ENCODE measurements around the gene KIF14. TPM values are rescaled to one million over a fixed set of nuclear protein-coding genes. Genes with fewer than 3 reads are reported as not detected.

KIF14 gene
- total and polyA plus RNA-seq, 2 experiments from 2014 or later = 2.2 to 5.1 TPM

- H3K4me1 ChIP-seq (ENCODE audit: insufficient read depth) = peaks cover 26% of the 10 kb centered on the region
- H3F3A ChIP-seq (ENCODE audit: insufficient read depth) = peaks cover 14% of the 10 kb centered on the region; the same call in 1 of the 2 replicates
- no peaks in the 10 kb centered on the region for H4K20me1 ChIP-seq (ENCODE audit: insufficient read depth)
- TF ChIP-seq EZH2phosphoT487 (IDR thresholded peaks at IDR 0.05; ENCODE audit: insufficient read depth, low read depth) (no peak), EZH2 (IDR thresholded peaks at IDR 0.05; ENCODE audit: insufficient read depth, poor library complexity, severe bottlenecking) (no peak)
- H3K27ac ChIP-seq = peak overlapping the region; percentile 99
- in situ Hi-C loops (cut with MboI) = no loop called here
- peak overlapping the region; percentile 98 for H3K4me2 ChIP-seq (ENCODE audit: unreplicated experiment)
- H3K9ac ChIP-seq = peak overlapping the region; percentile 99
- peak overlapping the region; percentile 79 for H2AFZ ChIP-seq
- peaks cover 60% of the 10 kb centered on the region for H3K79me2 ChIP-seq (ENCODE audit: insufficient read depth)
- no peaks in the 10 kb centered on the region for H3K9me3 ChIP-seq (ENCODE audit: low read depth)
- H3K9me2 ChIP-seq (ENCODE audit: insufficient read depth) = no peaks in the 10 kb centered on the region
- WGBS, 2 experiments (ENCODE audit: low coverage in 1 of 2, low lambda C conversion rate in 2 of 2, missing lambda C conversion rate in 2 of 2) = 28 to 29% methylated on average over 7 of the region's 7 CpGs
- H3K36me3 ChIP-seq (ENCODE audit: low read depth) = no peaks in the 10 kb centered on the region
- peak overlapping the region; percentile 84 for H3K4me3 ChIP-seq
- no peak for DNase-seq
- no peaks in the 10 kb centered on the region for H3K27me3 ChIP-seq (replicated peaks; ENCODE audit: insufficient read depth)
Observed at GRCh38 chr1:200668514-200669313, 48.2 kb upstream of the KIF14 start.

GRCh38 chr1:200666309-200666708 is 45.8 kb upstream of the KIF14 start:
- Histone ChIP-seq H3K4me3 (no peak overlapping the region), H3K9me3 (ENCODE audit: low read depth) (no peaks in the 10 kb centered on the region), H3K9me2 (ENCODE audit: insufficient read depth) (no peaks in the 10 kb centered on the region), H3K4me1 (ENCODE audit: insufficient read depth) (peaks cover 25% of the 10 kb centered on the region), H3K79me2 (ENCODE audit: insufficient read depth) (peaks cover 69% of the 10 kb centered on the region), H3K27ac (no peak overlapping the region), H2AFZ (no peak overlapping the region), H3K4me2 (ENCODE audit: unreplicated experiment) (no peak overlapping the region), H3F3A (ENCODE audit: insufficient read depth) (peaks cover 14% of the 10 kb centered on the region; the same call in 1 of the 2 replicates), H3K36me3 (ENCODE audit: low read depth) (peaks cover 3% of the 10 kb centered on the region; the same call in 1 of the 2 replicates), H3K27me3 (replicated peaks; ENCODE audit: insufficient read depth) (no peaks in the 10 kb centered on the region), H3K9ac (no peak overlapping the region), H4K20me1 (ENCODE audit: insufficient read depth) (no peaks in the 10 kb centered on the region)
- TF ChIP-seq EZH2 (IDR thresholded peaks at IDR 0.05; ENCODE audit: insufficient read depth, poor library complexity, severe bottlenecking) (no peak), EZH2phosphoT487 (IDR thresholded peaks at IDR 0.05; ENCODE audit: insufficient read depth, low read depth) (no peak)
- in situ Hi-C loops (cut with MboI) = no loop called here
- WGBS, 2 experiments (ENCODE audit: low coverage in 1 of 2, low lambda C conversion rate in 2 of 2, missing lambda C conversion rate in 2 of 2) = 82 to 83% methylated on average over 8 of the region's 8 CpGs
- no peak for DNase-seq

GRCh38 chr1:200665861-200666260 is 45.3 kb upstream of the KIF14 start:
- Histone ChIP-seq H3K9ac (no peak overlapping the region), H3F3A (ENCODE audit: insufficient read depth) (peaks cover 13% of the 10 kb centered on the region; the same call in 1 of the 2 replicates), H3K4me2 (ENCODE audit: unreplicated experiment) (no peak overlapping the region), H3K27ac (no peak overlapping the region), H3K4me3 (no peak overlapping the region), H3K79me2 (ENCODE audit: insufficient read depth) (peaks cover 65% of the 10 kb centered on the region), H3K36me3 (ENCODE audit: low read depth) (peaks cover 3% of the 10 kb centered on the region; the same call in 1 of the 2 replicates), H3K9me2 (ENCODE audit: insufficient read depth) (no peaks in the 10 kb centered on the region), H3K9me3 (ENCODE audit: low read depth) (no peaks in the 10 kb centered on the region), H4K20me1 (ENCODE audit: insufficient read depth) (no peaks in the 10 kb centered on the region), H3K27me3 (replicated peaks; ENCODE audit: insufficient read depth) (no peaks in the 10 kb centered on the region), H3K4me1 (ENCODE audit: insufficient read depth) (peaks cover 20% of the 10 kb centered on the region), H2AFZ (no peak overlapping the region)
- 34 to 49% methylated on average over 2 of the region's 2 CpGs for WGBS, 2 experiments (ENCODE audit: low coverage in 1 of 2, low lambda C conversion rate in 2 of 2, missing lambda C conversion rate in 2 of 2)
- in situ Hi-C loops (cut with MboI) = no loop called here
- TF ChIP-seq EZH2phosphoT487 (IDR thresholded peaks at IDR 0.05; ENCODE audit: insufficient read depth, low read depth) = no peak
- TF ChIP-seq EZH2 (IDR thresholded peaks at IDR 0.05; ENCODE audit: insufficient read depth, poor library complexity, severe bottlenecking) = no peak
- DNase-seq = no peak

- Histone ChIP-seq H3K36me3 (ENCODE audit: low read depth) (peaks cover 22% of the 10 kb centered on the region; the same call in 1 of the 2 replicates), H3K79me2 (ENCODE audit: insufficient read depth) (peaks cover 42% of the 10 kb centered on the region; the same call in 1 of the 2 replicates), H3K9me3 (ENCODE audit: low read depth) (no peaks in the 10 kb centered on the region), H3K4me2 (ENCODE audit: unreplicated experiment) (no peak overlapping the region), H3K9ac (no peak overlapping the region), H2AFZ (no peak overlapping the region), H3K9me2 (ENCODE audit: insufficient read depth) (no peaks in the 10 kb centered on the region), H3K4me3 (no peak overlapping the region), H3K27me3 (replicated peaks; ENCODE audit: insufficient read depth) (no peaks in the 10 kb centered on the region), H3F3A (ENCODE audit: insufficient read depth) (no peaks in the 10 kb centered on the region; the same call in 1 of the 2 replicates), H3K27ac (no peak overlapping the region), H3K4me1 (ENCODE audit: insufficient read depth) (peaks cover 13% of the 10 kb centered on the region), H4K20me1 (ENCODE audit: insufficient read depth) (no peaks in the 10 kb centered on the region)
- peak; percentile 17 for DNase-seq
- TF ChIP-seq EZH2phosphoT487 (IDR thresholded peaks at IDR 0.05; ENCODE audit: insufficient read depth, low read depth) (no peak), EZH2 (IDR thresholded peaks at IDR 0.05; ENCODE audit: insufficient read depth, poor library complexity, severe bottlenecking) (no peak)
- in situ Hi-C loops (cut with MboI) = no loop called here
- whole genome bisulfite sequencing, 2 experiments (ENCODE audit: low coverage in 1 of 2, low lambda C conversion rate in 2 of 2, missing lambda C conversion rate in 2 of 2) = 63 to 70% methylated on average over 6 of the region's 6 CpGs
Observed at GRCh38 chr1:200660719-200661118, 40.2 kb upstream of the KIF14 start.

Measured in GM23248 (cell line).